ENCODE data around the gene SERPINB1. TPM values are rescaled to one million over a fixed set of nuclear protein-coding genes. Genes with fewer than 3 reads are reported as not detected.

Gene SERPINB1
- total and polyA plus RNA-seq, 9 of the 15 experiments (the other 6 are each of a cell fraction or from before 2014, with no cell fraction given) = 33.9 to 108 (median 63.8) TPM

- 91% methylated on average over 38 of the region's 73 CpGs for WGBS (ENCODE audit: insufficient coverage, low coverage, missing lambda C conversion rate)
- no peak for FAIRE-seq
- DNase-seq (ENCODE audit: extremely low read depth in 1 of 4, low spot score in 3 of 4) = no peak
- Histone ChIP-seq H3K4me2 (ENCODE audit: insufficient read depth, low read length) (no peak overlapping the region), H2AFZ (ENCODE audit: low read depth, low read length) (no peak overlapping the region), H3K9ac (ENCODE audit: insufficient read depth in 1 of 2, low read depth in 2 of 2, low read length in 2 of 2) (no peak overlapping the region), H3K4me1 (replicated peaks in 1 of 2; ENCODE audit: control insufficient read depth in 2 of 2, insufficient read depth in 2 of 2, low read length in 2 of 2) (peaks cover 0 to 3% of the 10 kb centered on the region in 2 experiments; a peak in 3 of 5 replicates), H3K27me3 (ENCODE audit: control insufficient read depth in 2 of 2, insufficient read depth in 2 of 2, low read length in 2 of 2) (no peaks in the 10 kb centered on the region), H3K27ac (ENCODE audit: extremely low read depth, low read depth, low read length) (no peak overlapping the region), H3K4me3 (no peak overlapping the region), H3K36me3 (ENCODE audit: control insufficient read depth, insufficient read depth, low read length) (no peaks in the 10 kb centered on the region), H3K9me1 (ENCODE audit: control insufficient read depth, insufficient read depth, low read length) (no peaks in the 10 kb centered on the region), H4K20me1 (replicated peaks; ENCODE audit: control insufficient read depth, insufficient read depth, low read length) (no peaks in the 10 kb centered on the region), H3K9me3 (replicated peaks; ENCODE audit: control insufficient read depth, insufficient read depth, low read depth, low read length) (peaks cover 9% of the 10 kb centered on the region), H3K79me2 (ENCODE audit: control insufficient read depth, insufficient read depth, low read length) (no peaks in the 10 kb centered on the region)
- in situ Hi-C loops (cut with MboI) (no loop called here), intact Hi-C loops (cut with micrococcal nuclease) (no loop called here)
- ATAC-seq = no peak
- POLR2A ChIA-PET = interaction anchor here (3.4 kb wide), 1 partner anchor 9 kb away, joined by 21 read pairs; no protein-coding TSS in a partner anchor
- CTCF ChIA-PET (ENCODE audit: low intra/inter-chr PET ratio) = no interaction called here
- BruUV-seq (replicated peaks) = no TSS peak
- TF ChIP-seq, protein P1, sequence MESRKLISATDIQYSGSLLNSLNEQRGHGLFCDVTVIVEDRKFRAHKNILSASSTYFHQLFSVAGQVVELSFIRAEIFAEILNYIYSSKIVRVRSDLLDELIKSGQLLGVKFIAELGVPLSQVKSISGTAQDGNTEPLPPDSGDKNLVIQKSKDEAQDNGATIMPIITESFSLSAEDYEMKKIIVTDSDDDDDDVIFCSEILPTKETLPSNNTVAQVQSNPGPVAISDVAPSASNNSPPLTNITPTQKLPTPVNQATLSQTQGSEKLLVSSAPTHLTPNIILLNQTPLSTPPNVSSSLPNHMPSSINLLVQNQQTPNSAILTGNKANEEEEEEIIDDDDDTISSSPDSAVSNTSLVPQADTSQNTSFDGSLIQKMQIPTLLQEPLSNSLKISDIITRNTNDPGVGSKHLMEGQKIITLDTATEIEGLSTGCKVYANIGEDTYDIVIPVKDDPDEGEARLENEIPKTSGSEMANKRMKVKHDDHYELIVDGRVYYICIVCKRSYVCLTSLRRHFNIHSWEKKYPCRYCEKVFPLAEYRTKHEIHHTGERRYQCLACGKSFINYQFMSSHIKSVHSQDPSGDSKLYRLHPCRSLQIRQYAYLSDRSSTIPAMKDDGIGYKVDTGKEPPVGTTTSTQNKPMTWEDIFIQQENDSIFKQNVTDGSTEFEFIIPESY (CRISPR knock-in tag; IDR thresholded peaks at IDR 0.05) = peak; percentile 97
- TF ChIP-seq CBFB (CRISPR knock-in tag; IDR thresholded peaks at IDR 0.05) = no peak
- no peak for TF ChIP-seq ZNF785 (CRISPR knock-in tag; IDR thresholded peaks at IDR 0.05)
- TF ChIP-seq PCBP1 (IDR thresholded peaks at IDR 0.05; ENCODE audit: low read depth, low read length, poor library complexity, severe bottlenecking) = peak; percentile 78
- no peak for TF ChIP-seq TCF7 (IDR thresholded peaks at IDR 0.05; ENCODE audit: borderline replicate concordance)
- TF ChIP-seq, protein P2, sequence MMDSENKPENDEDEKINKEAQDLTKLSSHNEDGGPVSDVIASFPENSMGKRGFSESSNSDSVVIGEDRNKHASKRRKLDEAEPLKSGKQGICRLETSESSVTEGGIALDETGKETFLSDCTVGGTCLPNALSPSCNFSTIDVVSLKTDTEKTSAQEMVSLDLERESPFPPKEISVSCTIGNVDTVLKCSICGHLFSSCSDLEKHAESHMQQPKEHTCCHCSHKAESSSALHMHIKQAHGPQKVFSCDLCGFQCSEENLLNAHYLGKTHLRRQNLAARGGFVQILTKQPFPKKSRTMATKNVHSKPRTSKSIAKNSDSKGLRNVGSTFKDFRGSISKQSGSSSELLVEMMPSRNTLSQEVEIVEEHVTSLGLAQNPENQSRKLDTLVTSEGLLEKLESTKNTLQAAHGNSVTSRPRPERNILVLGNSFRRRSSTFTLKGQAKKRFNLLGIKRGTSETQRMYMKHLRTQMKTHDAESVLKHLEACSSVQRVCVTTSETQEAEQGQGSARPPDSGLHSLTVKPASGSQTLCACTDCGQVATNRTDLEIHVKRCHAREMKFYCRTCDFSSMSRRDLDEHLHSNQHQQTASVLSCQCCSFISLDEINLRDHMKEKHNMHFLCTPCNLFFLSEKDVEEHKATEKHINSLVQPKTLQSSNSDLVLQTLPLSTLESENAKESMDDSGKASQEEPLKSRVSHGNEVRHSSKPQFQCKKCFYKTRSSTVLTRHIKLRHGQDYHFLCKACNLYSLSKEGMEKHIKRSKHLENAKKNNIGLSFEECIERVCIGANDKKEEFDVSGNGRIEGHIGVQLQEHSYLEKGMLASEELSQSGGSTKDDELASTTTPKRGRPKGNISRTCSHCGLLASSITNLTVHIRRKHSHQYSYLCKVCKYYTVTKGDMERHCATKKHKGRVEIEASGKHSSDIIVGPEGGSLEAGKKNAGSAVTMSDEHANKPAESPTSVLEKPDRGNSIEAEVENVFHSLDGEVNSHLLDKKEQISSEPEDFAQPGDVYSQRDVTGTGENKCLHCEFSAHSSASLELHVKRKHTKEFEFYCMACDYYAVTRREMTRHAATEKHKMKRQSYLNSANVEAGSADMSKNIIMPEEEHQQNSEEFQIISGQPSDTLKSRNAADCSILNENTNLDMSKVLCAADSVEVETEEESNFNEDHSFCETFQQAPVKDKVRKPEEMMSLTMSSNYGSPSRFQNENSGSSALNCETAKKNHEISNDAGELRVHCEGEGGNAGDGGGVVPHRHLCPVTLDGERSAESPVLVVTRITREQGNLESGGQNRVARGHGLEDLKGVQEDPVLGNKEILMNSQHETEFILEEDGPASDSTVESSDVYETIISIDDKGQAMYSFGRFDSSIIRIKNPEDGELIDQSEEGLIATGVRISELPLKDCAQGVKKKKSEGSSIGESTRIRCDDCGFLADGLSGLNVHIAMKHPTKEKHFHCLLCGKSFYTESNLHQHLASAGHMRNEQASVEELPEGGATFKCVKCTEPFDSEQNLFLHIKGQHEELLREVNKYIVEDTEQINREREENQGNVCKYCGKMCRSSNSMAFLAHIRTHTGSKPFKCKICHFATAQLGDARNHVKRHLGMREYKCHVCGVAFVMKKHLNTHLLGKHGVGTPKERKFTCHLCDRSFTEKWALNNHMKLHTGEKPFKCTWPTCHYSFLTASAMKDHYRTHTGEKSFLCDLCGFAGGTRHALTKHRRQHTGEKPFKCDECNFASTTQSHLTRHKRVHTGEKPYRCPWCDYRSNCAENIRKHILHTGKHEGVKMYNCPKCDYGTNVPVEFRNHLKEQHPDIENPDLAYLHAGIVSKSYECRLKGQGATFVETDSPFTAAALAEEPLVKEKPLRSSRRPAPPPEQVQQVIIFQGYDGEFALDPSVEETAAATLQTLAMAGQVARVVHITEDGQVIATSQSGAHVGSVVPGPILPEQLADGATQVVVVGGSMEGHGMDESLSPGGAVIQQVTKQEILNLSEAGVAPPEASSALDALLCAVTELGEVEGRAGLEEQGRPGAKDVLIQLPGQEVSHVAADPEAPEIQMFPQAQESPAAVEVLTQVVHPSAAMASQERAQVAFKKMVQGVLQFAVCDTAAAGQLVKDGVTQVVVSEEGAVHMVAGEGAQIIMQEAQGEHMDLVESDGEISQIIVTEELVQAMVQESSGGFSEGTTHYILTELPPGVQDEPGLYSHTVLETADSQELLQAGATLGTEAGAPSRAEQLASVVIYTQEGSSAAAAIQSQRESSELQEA (IDR thresholded peaks at IDR 0.05; ENCODE audit: low read depth) = no peak
Measured at GRCh38 chr6:2875359-2876191, 33.9 kb upstream of the SERPINB1 start.
